Esophagus muscularis mucosa (tissue), 4 donors: ENCODE results near the gene TCAF2. TPM values are rescaled to one million over a fixed set of nuclear protein-coding genes. Genes with fewer than 3 reads are reported as not detected.
"Not testable (repeated sequence)": the region's sequence is repeated elsewhere in the genome, so short reads cannot be mapped to it uniquely, and the experiment has no call there.

Source experiments
- DNase-seq: peaks from one replicate; pipeline ENCODE4 v3.0.0-alpha.2; 2017; ENCODE audit errors: extremely low spot score
- H3K27ac ChIP-seq, 4 donors: fragments of 200-600 bp; sonication (generic); replicated peaks in 1 of 4; 1 replicate in 3 of 4; 2 replicates in 1 of 4; pipeline ENCODE4 v1.5.1; 2016 to 2019; ENCODE audit warnings: mild to moderate bottlenecking in 1 of 4
- H3K27me3 ChIP-seq, 4 donors: fragments of 200-600 bp; sonication (generic); one replicate each; pipeline versions ENCODE4 v1.5.1 to v1.6.0; 2016 to 2019
- H3K36me3 ChIP-seq, 4 donors: fragments of 200-600 bp; sonication (generic); one replicate each; pipeline ENCODE4 v1.5.1; 2016 to 2019
- H3K4me1 ChIP-seq, 4 donors: fragments of 200-600 bp; sonication (generic); one replicate each; pipeline ENCODE4 v1.5.1; 2016 to 2019
- H3K4me3 ChIP-seq, 4 donors: fragments of 200-600 bp; sonication (generic); 1 replicate in 2 of 4; 2 replicates in 2 of 4; pipeline ENCODE4 v1.5.1; 2016 to 2019; ENCODE audit warnings: mild to moderate bottlenecking in 4 of 4, moderate library complexity in 1 of 4
- H3K9me3 ChIP-seq, 4 donors: fragments of 200-600 bp; sonication (generic); 1 replicate in 3 of 4; 2 replicates in 1 of 4; pipeline ENCODE4 v1.5.1; 2016 to 2019
- WGBS: methylation state at CpG from one replicate; pipeline ENCODE4 v1.1.5; 2018; 5-methylcytosine and 5-hydroxymethylcytosine counted together
- intact Hi-C: fragments of 100-400 bp; cut with DNase I; formaldehyde crosslinking; loops from one replicate; pipeline ENCODE4 v1.15.1; 2023
- small RNA-seq, 3 donors: library from RNA; depleted of rRNA; stranded (forward); fragments of <200 nt; gene quantifications; one replicate each; pipeline ENCODE3, GENCODE V24; 2016
- total RNA-seq, 4 donors: library from RNA; depleted of rRNA; stranded (reverse); fragments of >200 nt; gene quantifications; one replicate each; pipeline versions ENCODE4 v1.1.0 to v1.2.1, GENCODE V29; 2016

The TCAF2 gene
- total RNA-seq, 4 donors from 2014 or later, result 0.83 to 4.0 (median 1.6) TPM

DNA sequence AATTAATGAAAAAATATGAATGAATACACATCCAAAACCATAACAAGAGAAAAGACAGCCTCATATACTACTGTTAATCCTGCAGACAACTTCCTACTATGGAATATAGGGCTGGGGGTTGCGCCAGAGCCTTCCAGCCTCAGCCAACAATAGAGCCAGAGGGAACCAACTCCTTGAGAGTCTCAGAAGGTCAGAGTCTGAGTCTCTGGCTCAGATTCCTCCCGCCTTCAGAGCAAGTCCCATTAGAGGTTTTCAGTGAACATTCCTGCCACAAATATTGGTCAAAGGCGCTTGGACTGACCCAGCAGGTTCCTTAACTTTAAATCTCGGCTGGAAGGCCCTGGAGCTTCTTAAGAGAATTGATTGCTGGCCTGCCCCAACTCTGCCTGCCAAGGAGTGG lies 11.7 kb downstream of the TCAF2 start:
- WGBS, result no CpG with 5 or more reads among the region's 4 CpGs
- H3K27ac ChIP-seq, DNase-seq, H3K4me3 ChIP-seq, intact Hi-C loops, H3K27me3 ChIP-seq, H3K36me3 ChIP-seq, H3K9me3 ChIP-seq, H3K4me1 ChIP-seq: not testable (repeated sequence)

DNA sequence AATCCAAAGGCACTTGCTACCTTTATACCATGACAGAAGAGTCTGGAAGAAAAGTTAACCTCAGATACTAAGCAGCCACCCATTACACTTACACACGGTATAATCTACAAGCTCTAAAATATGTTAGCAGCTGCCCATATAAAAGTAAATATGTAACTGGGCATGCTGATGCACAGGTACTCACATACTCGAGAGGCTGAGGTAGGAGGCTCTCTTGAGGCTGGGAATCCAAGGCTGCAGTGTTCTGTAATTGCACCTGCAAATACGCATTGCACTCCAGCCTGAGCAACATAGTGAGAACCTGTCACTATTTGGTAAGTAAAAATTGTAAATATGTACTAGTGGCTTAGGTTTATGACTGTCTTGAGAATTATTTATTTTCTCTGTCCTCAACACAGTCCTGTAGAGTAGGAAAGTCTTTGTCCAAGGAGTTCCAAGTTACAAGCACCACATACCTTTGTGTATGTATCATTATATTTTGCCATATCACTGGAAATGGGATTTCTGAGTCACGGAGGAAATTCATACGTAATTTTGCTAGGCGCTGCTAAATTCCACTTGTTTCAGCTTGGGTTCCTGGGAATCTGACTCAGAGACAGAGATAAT lies 12.3 kb downstream of the TCAF2 start:
- DNase-seq, H3K27ac ChIP-seq, H3K9me3 ChIP-seq, H3K4me1 ChIP-seq, H3K4me3 ChIP-seq, intact Hi-C loops, H3K36me3 ChIP-seq, H3K27me3 ChIP-seq: not testable (repeated sequence)
- WGBS, result no CpG with 5 or more reads among the region's 6 CpGs

GRCh38 chr7:143635364-143636240 lies 14.8 kb downstream of the TCAF2 start:
- H3K4me1 ChIP-seq, H3K36me3 ChIP-seq, H3K27me3 ChIP-seq, H3K4me3 ChIP-seq, H3K27ac ChIP-seq, intact Hi-C loops, DNase-seq, H3K9me3 ChIP-seq: not testable (repeated sequence)
- no CpG with 5 or more reads among the region's 12 CpGs for WGBS

- H3K36me3 ChIP-seq, H3K9me3 ChIP-seq, H3K4me3 ChIP-seq, H3K4me1 ChIP-seq, intact Hi-C loops, H3K27ac ChIP-seq, DNase-seq, H3K27me3 ChIP-seq: not testable (repeated sequence)
- WGBS, result no CpG with 5 or more reads among the region's 7 CpGs
These were observed 18.6 kb downstream of the TCAF2 start for GRCh38 chr7:143639372-143639771.

GRCh38 chr7:143640528-143641189 lies 19.9 kb downstream of the TCAF2 start:
- 60% methylated on average over 1 of the region's 9 CpGs for WGBS
- DNase-seq, H3K27me3 ChIP-seq, H3K4me3 ChIP-seq, H3K27ac ChIP-seq, H3K36me3 ChIP-seq, intact Hi-C loops, H3K9me3 ChIP-seq, H3K4me1 ChIP-seq: not testable (repeated sequence)

GRCh38 chr7:143646598-143646997 lies 25.8 kb downstream of the TCAF2 start:
- H3K27me3 ChIP-seq, H3K36me3 ChIP-seq, intact Hi-C loops, DNase-seq, H3K4me1 ChIP-seq, H3K27ac ChIP-seq, H3K4me3 ChIP-seq, H3K9me3 ChIP-seq: not testable (repeated sequence)
- WGBS, result no CpG with 5 or more reads among the region's 6 CpGs

DNA sequence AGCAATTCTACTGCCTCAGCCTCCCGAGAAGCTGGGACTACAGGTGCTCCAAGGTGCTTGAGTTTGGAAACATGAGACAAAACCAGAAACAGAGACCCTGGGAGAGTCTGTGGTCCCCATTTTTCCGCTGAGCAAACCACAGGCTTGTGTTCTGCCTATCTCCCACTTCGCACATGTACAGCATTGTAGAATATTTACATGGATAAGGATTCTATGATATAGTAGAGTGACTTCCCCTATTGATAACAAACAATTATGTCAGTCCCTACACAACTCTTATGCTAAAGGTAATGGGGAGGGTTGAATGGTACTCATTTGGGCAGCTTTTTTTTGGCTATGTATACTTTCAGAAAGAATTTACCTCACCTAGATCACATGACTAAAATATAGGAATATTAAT lies 29.1 kb downstream of the TCAF2 start:
- H3K27me3 ChIP-seq, H3K27ac ChIP-seq, intact Hi-C loops, H3K9me3 ChIP-seq, H3K4me3 ChIP-seq, H3K36me3 ChIP-seq, H3K4me1 ChIP-seq, DNase-seq: not testable (repeated sequence)
- WGBS, result no CpG with 5 or more reads among the region's 3 CpGs

DNA sequence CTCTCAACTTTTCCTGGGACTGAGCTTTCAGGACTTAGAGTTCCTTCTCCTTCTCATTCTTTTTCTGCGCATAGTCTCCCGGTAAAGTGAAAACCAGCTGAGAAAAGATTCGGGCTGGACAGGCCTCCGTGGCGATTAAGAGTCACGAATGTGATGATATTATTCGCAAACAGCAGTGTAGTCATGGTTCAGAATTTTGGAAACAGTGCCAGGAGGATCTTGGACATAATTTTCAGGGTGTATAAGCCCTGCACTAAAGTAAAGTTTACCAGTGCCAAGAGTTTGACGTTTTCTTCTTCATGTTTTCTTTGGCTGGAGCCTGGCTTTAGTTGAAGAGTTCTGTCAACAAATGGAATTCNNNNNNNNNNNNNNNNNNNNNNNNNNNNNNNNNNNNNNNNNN lies 29.7 kb downstream of the TCAF2 start:
- H3K27ac ChIP-seq, intact Hi-C loops, H3K36me3 ChIP-seq, H3K27me3 ChIP-seq, DNase-seq, H3K4me1 ChIP-seq, H3K9me3 ChIP-seq, H3K4me3 ChIP-seq: not testable (repeated sequence)
- WGBS, result no CpG with 5 or more reads among the region's 8 CpGs

Small RNAs within 50 kb of the gene (small RNA-seq; reads per million reads assigned to genes)
- 0 reads per million in 3 donors for gene AC073264.2
- 0 reads per million in 3 donors for gene RNU6-162P

Other genes with a start within 250 kb of the TCAF2 start
- gene ZYX, start 239.6 kb upstream of the TCAF2 start, total RNA-seq, result 100 to 1,000 TPM; 186 to 469 (median 245) TPM
- under 1 TPM in 2 of 4 donors, not detected in 2; 0.17 to 0.23 TPM for gene EPHA1, start 212.1 kb upstream of the TCAF2 start, total RNA-seq
- under 1 TPM in 1 of 4 donors, not detected in 3; 0.34 TPM for gene TAS2R60, start 177.5 kb upstream of the TCAF2 start, total RNA-seq
- under 1 TPM in 1 of 4 donors, not detected in 3; 0.66 TPM for gene TAS2R41, start 143.1 kb upstream of the TCAF2 start, total RNA-seq
- gene CTAGE15, start 49.2 kb upstream of the TCAF2 start, total RNA-seq, result under 1 TPM in 1 of 4 donors, not detected in 3; 0.34 TPM
- 1 to 10 TPM in 1 of 4 donors, under 1 TPM in 1, not detected in 2; 0.83 to 1.7 TPM for gene CTAGE6, start 136.7 kb downstream of the TCAF2 start, total RNA-seq